BLaER1 treated with 17β-estradiol and CSF1 and Interleukin-3, amounts not matched to agents 10 nM and 100 nM (cell line): ENCODE data around the gene ALDOC.
"Not testable (repeated sequence)": the region's sequence is repeated elsewhere in the genome, so short reads cannot be mapped to it uniquely, and the experiment has no call there.

ENCODE experiments used
- H3K27ac ChIP-seq, 11 experiments: shearing (Covaris generic); formaldehyde crosslinking; 2 replicates each; pipeline ENCODE4 v1.8.1; 2022
- H3K27me3 ChIP-seq, 11 experiments: shearing (Covaris generic); formaldehyde crosslinking; 2 replicates each; pipeline ENCODE4 v1.8.1; 2022
- H3K36me3 ChIP-seq, 11 experiments: shearing (Covaris generic); formaldehyde crosslinking; 2 replicates each; pipeline ENCODE4 v1.8.1; 2022
- H3K4me1 ChIP-seq, 10 experiments: shearing (Covaris generic); formaldehyde crosslinking; 2 replicates each; pipeline ENCODE4 v1.8.1; 2022
- H3K4me2 ChIP-seq, 11 experiments: shearing (Covaris generic); formaldehyde crosslinking; 2 replicates each; pipeline ENCODE4 v1.8.1; 2022
- H3K4me3 ChIP-seq, 10 experiments: shearing (Covaris generic); formaldehyde crosslinking; 2 replicates each; pipeline ENCODE4 v1.8.1; 2022
- H3K9ac ChIP-seq, 11 experiments: shearing (Covaris generic); formaldehyde crosslinking; 2 replicates each; pipeline ENCODE4 v1.8.1; 2022
- H3K9me3 ChIP-seq, 11 experiments: shearing (Covaris generic); formaldehyde crosslinking; replicated peaks in 1 of 11; 2 replicates each; pipeline ENCODE4 v1.8.1; 2022
- H4K20me1 ChIP-seq, 11 experiments: shearing (Covaris generic); formaldehyde crosslinking; 2 replicates each; pipeline ENCODE4 v1.8.1; 2022
- Cebpa-rat ChIP-seq, 11 experiments: shearing (Covaris generic); IDR thresholded peaks; 2 replicates each; pipeline ENCODE4 v1.8.1; 2022

Gene ALDOC

GRCh38 chr17:28613931-28614381 lies 37.3 kb upstream of the ALDOC start, which contains the start of gene RSKR:
RSKR (minus strand) TSS chr17:28614185; CDS start chr17:28614161, 24 bp downstream.
- peaks cover 96 to 100% (median 100%) of the 10 kb centered on the region in 11 experiments for H3K36me3 ChIP-seq
- no peaks in the 10 kb centered on the region for H3K9me3 ChIP-seq
- H3K27me3 ChIP-seq, result no peaks in the 10 kb centered on the region
- H3K27ac ChIP-seq, result peak within 1 kb of the TSS in 2 of 11 experiments; percentile 9 to 22; a peak in 1 of 22 replicates
- peaks cover 0 to 40% (median 27%) of the 10 kb centered on the region in 10 experiments; a peak in 16 of 20 replicates for H3K4me1 ChIP-seq
- peak within 1 kb of the TSS in 7 of 11 experiments; percentile 14 to 41 (median 23); a peak in 11 of 22 replicates for H3K4me2 ChIP-seq
- H4K20me1 ChIP-seq, result peaks cover 15 to 64% (median 40%) of the 10 kb centered on the region in 11 experiments; a peak in 18 of 22 replicates
- H3K4me3 ChIP-seq, result no peak within 1 kb of the TSS
- H3K9ac ChIP-seq, result peak within 1 kb of the TSS in 9 of 11 experiments; percentile 4 to 48 (median 26); a peak in 10 of 22 replicates
- no peak for TF ChIP-seq Cebpa-rat (IDR thresholded peaks at IDR 0.05)

- H4K20me1 ChIP-seq, result peaks cover 15 to 62% (median 38%) of the 10 kb centered on the region in 11 experiments; a peak in 18 of 22 replicates
- peak overlapping the region in 3 of 11 experiments; percentile 4 to 34 (median 28); a peak in 4 of 22 replicates for H3K9ac ChIP-seq
- no peaks in the 10 kb centered on the region for H3K27me3 ChIP-seq
- no peak overlapping the region for H3K4me3 ChIP-seq
- H3K4me1 ChIP-seq, result peaks cover 0 to 40% (median 27%) of the 10 kb centered on the region in 10 experiments; a peak in 16 of 20 replicates
- TF ChIP-seq Cebpa-rat (IDR thresholded peaks at IDR 0.05), result no peak
- H3K27ac ChIP-seq, result 0 out of 22 replicates have a peak overlapping the region, but pooled peaks of 1 of the 11 experiments have one; percentile 9
- peak overlapping the region in 7 of 11 experiments; percentile 14 to 41 (median 23); a peak in 11 of 22 replicates for H3K4me2 ChIP-seq
- peaks cover 93 to 100% (median 98%) of the 10 kb centered on the region in 11 experiments for H3K36me3 ChIP-seq
- no peaks in the 10 kb centered on the region for H3K9me3 ChIP-seq
Measured at GRCh38 chr17:28612936-28613872, 36.5 kb upstream of the ALDOC start.

GRCh38 chr17:28612531-28612930 lies 35.8 kb upstream of the ALDOC start:
- Histone ChIP-seq H3K9me3 (no peaks in the 10 kb centered on the region), H3K4me3 (no peak overlapping the region), H3K27me3 (no peaks in the 10 kb centered on the region), H3K4me1 (peaks cover 0 to 40% (median 27%) of the 10 kb centered on the region in 10 experiments; a peak in 16 of 20 replicates), H4K20me1 (peaks cover 11 to 55% (median 36%) of the 10 kb centered on the region in 11 experiments; a peak in 18 of 22 replicates), H3K27ac (peak overlapping the region in 3 of 11 experiments; percentile 14 to 35 (median 25); a peak in 2 of 22 replicates), H3K9ac (peak overlapping the region in 2 of 11 experiments; percentile 4 to 5; a peak in 3 of 22 replicates), H3K4me2 (peak overlapping the region in 7 of 11 experiments; percentile 0 to 41 (median 17); a peak in 9 of 22 replicates), H3K36me3 (peaks cover 89 to 100% (median 95%) of the 10 kb centered on the region in 11 experiments)
- TF ChIP-seq Cebpa-rat (IDR thresholded peaks at IDR 0.05), result no peak

GRCh38 chr17:28610376-28610775 lies 33.7 kb upstream of the ALDOC start:
- H3K4me1 ChIP-seq, result peaks cover 0 to 30% (median 27%) of the 10 kb centered on the region in 10 experiments; a peak in 16 of 20 replicates
- H3K4me3 ChIP-seq, result no peak overlapping the region
- no peaks in the 10 kb centered on the region for H3K27me3 ChIP-seq
- no peak overlapping the region for H3K9ac ChIP-seq
- no peaks in the 10 kb centered on the region for H3K9me3 ChIP-seq
- H4K20me1 ChIP-seq, result peaks cover 6 to 37% (median 22%) of the 10 kb centered on the region in 11 experiments; a peak in 17 of 22 replicates
- H3K27ac ChIP-seq, result no peak overlapping the region
- H3K36me3 ChIP-seq, result peaks cover 85 to 100% (median 88%) of the 10 kb centered on the region in 11 experiments
- no peak overlapping the region for H3K4me2 ChIP-seq
- no peak for TF ChIP-seq Cebpa-rat (IDR thresholded peaks at IDR 0.05)

- Histone ChIP-seq H3K4me1 (peaks cover 9 to 20% (median 14%) of the 10 kb centered on the region in 10 experiments), H3K36me3 (peaks cover 23 to 65% (median 36%) of the 10 kb centered on the region in 11 experiments; a peak in 21 of 22 replicates)
- not testable (repeated sequence) for H3K4me3 ChIP-seq, H3K4me2 ChIP-seq, H3K27ac ChIP-seq, H3K9me3 ChIP-seq, H4K20me1 ChIP-seq, H3K27me3 ChIP-seq, H3K9ac ChIP-seq
Measured at GRCh38 chr17:28604031-28604430, 27.3 kb upstream of the ALDOC start.

GRCh38 chr17:28599311-28600184 lies 22.9 kb upstream of the ALDOC start:
- peaks cover 25 to 40% (median 31%) of the 10 kb centered on the region in 10 experiments for H3K4me1 ChIP-seq
- peaks cover 0 to 6% (median 0%) of the 10 kb centered on the region in 11 experiments; a peak in 4 of 22 replicates for H4K20me1 ChIP-seq
- H3K4me3 ChIP-seq, result peak overlapping the region; percentile 67 to 89 (median 77)
- H3K9ac ChIP-seq, result peak overlapping the region; percentile 86 to 93 (median 91)
- H3K36me3 ChIP-seq, result peaks cover 0 to 49% (median 24%) of the 10 kb centered on the region in 11 experiments; a peak in 18 of 22 replicates
- TF ChIP-seq Cebpa-rat (IDR thresholded peaks at IDR 0.05), result no peak
- peak overlapping the region; percentile 81 to 96 (median 89) for H3K27ac ChIP-seq
- no peaks in the 10 kb centered on the region for H3K27me3 ChIP-seq
- H3K4me2 ChIP-seq, result peak overlapping the region; percentile 88 to 99 (median 95)
- H3K9me3 ChIP-seq, result no peaks in the 10 kb centered on the region

- H3K9me3 ChIP-seq, result no peaks in the 10 kb centered on the region
- H3K27ac ChIP-seq, result peak within 1 kb of the TSS; percentile 81 to 96 (median 89)
- peaks cover 25 to 40% (median 31%) of the 10 kb centered on the region in 10 experiments for H3K4me1 ChIP-seq
- H3K36me3 ChIP-seq, result peaks cover 0 to 56% (median 31%) of the 10 kb centered on the region in 11 experiments; a peak in 18 of 22 replicates
- peak within 1 kb of the TSS; percentile 86 to 93 (median 91) for H3K9ac ChIP-seq
- peaks cover 0 to 6% (median 0%) of the 10 kb centered on the region in 11 experiments; a peak in 4 of 22 replicates for H4K20me1 ChIP-seq
- peak within 1 kb of the TSS; percentile 67 to 89 (median 77) for H3K4me3 ChIP-seq
- no peaks in the 10 kb centered on the region for H3K27me3 ChIP-seq
- peak within 1 kb of the TSS; percentile 88 to 99 (median 95) for H3K4me2 ChIP-seq
- TF ChIP-seq Cebpa-rat (IDR thresholded peaks at IDR 0.05), result no peak
Measured at GRCh38 chr17:28598799-28599310, 22.2 kb upstream of the ALDOC start, which contains the start of gene SPAG5. SPAG5 (minus strand) TSS chr17:28599025; CDS start chr17:28598946, 79 bp downstream.
